Panc1 (cell line): ENCODE measurements around the gene LY6G5B. TPM values are rescaled to one million over a fixed set of nuclear protein-coding genes. Genes with fewer than 3 reads are reported as not detected.

Experiments
- ATAC-seq: fragments of 200-7000 bp; cut with Tn5 transposase; 2 replicates; pipeline ENCODE4 v1.9.1; 2020; ENCODE audit warnings: mild to moderate bottlenecking, moderate library complexity
- BruUV-seq: library from RNA; stranded (reverse); fragments of 400-500 nt; replicated peaks from 2 replicates; lab custom pipeline; 2021; lab: Mats Ljungman, UMichigan
- CTCF ChIA-PET: fragments of 300-600 bp; sonication (Branson Sonifier 250); formaldehyde crosslinking; loops from one replicate; lab custom pipeline; 2022; ENCODE audit warnings: antibody characterized with exemption; lab: Charles Lee
- POLR2A ChIA-PET: fragments of 300-600 bp; sonication (Branson Sonifier 250); formaldehyde crosslinking; loops from one replicate; lab custom pipeline; 2022; ENCODE audit warnings: antibody characterized with exemption; lab: Charles Lee
- DNase-seq: peaks from one replicate; pipeline ENCODE4 v3.0.0-alpha.2; 2010; ENCODE audit warnings: low read depth, low spot score
- H3K27ac ChIP-seq: 2 replicates; pipeline ENCODE4 v1.5.1; 2011; ENCODE audit warnings: mild to moderate bottlenecking, low read length, inconsistent platforms
- H3K27me3 ChIP-seq: fragments of 200-500 bp; sonication (Bioruptor generic); 2 replicates; pipeline ENCODE4 v1.6.0; 2014; ENCODE audit warnings: low read length, inconsistent platforms; ENCODE audit not compliant: control insufficient read depth, insufficient read depth
- H3K36me3 ChIP-seq: fragments of 200-500 bp; sonication (Bioruptor generic); 2 replicates; pipeline ENCODE4 v1.5.1; 2014; ENCODE audit warnings: inconsistent platforms, mild to moderate bottlenecking, low read length, moderate library complexity; ENCODE audit not compliant: control insufficient read depth, insufficient read depth
- H3K4me1 ChIP-seq: 2 replicates; pipeline ENCODE4 v1.5.1; 2011; ENCODE audit warnings: inconsistent platforms, mild to moderate bottlenecking, low read length, moderate library complexity; ENCODE audit not compliant: control insufficient read depth, insufficient read depth
- H3K4me3 ChIP-seq, 2 experiments: 2 replicates each; pipeline ENCODE4 v1.5.1; 2011 to 2012; ENCODE audit warnings: low read depth in 2 of 2, low read length in 2 of 2, mild to moderate bottlenecking in 2 of 2, inconsistent platforms in 1 of 2, moderate library complexity in 1 of 2
- H3K9me3 ChIP-seq: fragments of 200-500 bp; sonication (Bioruptor generic); 2 replicates; pipeline ENCODE4 v1.5.1; 2014; ENCODE audit warnings: low read depth, mild to moderate bottlenecking, inconsistent platforms, low read length, moderate library complexity; ENCODE audit not compliant: control insufficient read depth, insufficient read depth
- POLR2AphosphoS5 ChIP-seq: IDR thresholded peaks from 2 replicates; pipeline ENCODE4 v1.6.1; 2012; ENCODE audit warnings: mild to moderate bottlenecking, low read depth, low read length, moderate library complexity
- SIN3A ChIP-seq: IDR thresholded peaks from 2 replicates; pipeline ENCODE4 v1.6.1; 2012; ENCODE audit warnings: low read depth, mild to moderate bottlenecking, low read length, moderate library complexity, borderline replicate concordance; ENCODE audit not compliant: insufficient read depth
- TCF7L2 ChIP-seq: IDR thresholded peaks from 2 replicates; pipeline ENCODE4 v1.6.1; 2011; ENCODE audit warnings: mild to moderate bottlenecking, low read depth, low read length, inconsistent platforms
- in situ Hi-C: cut with HindIII; loops from 2 replicates; pipeline ENCODE4 v1.10.0; 2016; ENCODE audit warnings: low sequenced_read_pairs, low pct_unique_long_range_greater_than_20kb
- intact Hi-C: fragments of 100-400 bp; cut with micrococcal nuclease; formaldehyde crosslinking; loops from one replicate; pipeline ENCODE4 v1.10.0; 2022; ENCODE audit not compliant: unreplicated experiment
- total RNA-seq: library from RNA; stranded (reverse); gene quantifications from one replicate; pipeline ENCODE4 v1.2.1, GENCODE V29; 2021; ENCODE audit not compliant: unreplicated experiment
- TF ChIP-seq, protein P1 (sequence below): fragments of 450-650 bp; IDR thresholded peaks from 2 replicates; pipeline ENCODE4 v1.5.1; 2017; ENCODE audit warnings: mild to moderate bottlenecking
- TF ChIP-seq, protein P2 (sequence below), 2 experiments: IDR thresholded peaks; 2 replicates each; pipeline ENCODE4 v1.6.1; 2011 to 2012; ENCODE audit warnings: low read depth in 2 of 2, control low read depth in 1 of 2, low read length in 1 of 2, mild to moderate bottlenecking in 1 of 2, moderate library complexity in 1 of 2; ENCODE audit not compliant: insufficient read depth in 1 of 2

LY6G5B gene
- total RNA-seq, 1 experiment from 2014 or later: 21.2 TPM

DNA sequence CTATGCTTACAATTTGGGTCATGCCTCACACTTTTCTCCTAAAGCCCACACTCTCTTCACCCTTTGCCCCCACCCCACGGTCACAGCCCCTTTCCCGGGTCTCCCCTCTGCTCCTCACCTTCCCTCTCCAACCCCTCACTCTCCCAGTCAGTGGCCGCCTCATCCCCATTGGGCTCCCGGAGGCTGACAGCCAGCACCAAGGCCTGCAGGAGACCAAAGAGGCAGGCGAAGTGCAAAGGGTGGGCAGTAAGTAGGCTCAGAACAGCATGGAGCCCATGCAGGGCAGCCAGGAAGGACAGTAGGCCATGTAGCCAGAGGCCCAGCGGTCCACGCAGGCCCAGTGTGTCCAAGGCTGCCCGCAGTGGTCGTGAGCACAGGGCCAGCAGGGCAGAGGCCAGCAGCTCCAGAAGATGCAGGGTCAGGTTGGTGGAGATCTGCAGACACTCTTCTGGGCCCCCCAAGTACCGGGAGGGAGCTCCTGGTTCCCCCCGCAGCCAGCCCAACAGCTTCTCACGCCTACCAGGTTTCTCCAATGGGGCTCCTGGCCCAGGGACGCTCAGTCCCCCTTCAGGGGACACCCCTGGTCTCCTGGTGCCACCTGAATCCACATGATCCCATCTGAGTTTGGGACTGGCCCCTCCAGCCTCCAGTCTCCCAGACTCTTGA, 10.7 kb upstream of the LY6G5B start:
- BruUV-seq: no TSS peak
- DNase-seq (no peak), ATAC-seq (no peak)
- no peaks in the 10 kb centered on the region; the same call in 1 of the 2 replicates for H3K36me3 ChIP-seq
- H3K4me3 ChIP-seq: peak overlapping the region; percentile 99
- in situ Hi-C loops: no loop called here
- CTCF ChIA-PET: no interaction called here
- TF ChIP-seq TCF7L2: no peak
- TF ChIP-seq, protein P1, sequence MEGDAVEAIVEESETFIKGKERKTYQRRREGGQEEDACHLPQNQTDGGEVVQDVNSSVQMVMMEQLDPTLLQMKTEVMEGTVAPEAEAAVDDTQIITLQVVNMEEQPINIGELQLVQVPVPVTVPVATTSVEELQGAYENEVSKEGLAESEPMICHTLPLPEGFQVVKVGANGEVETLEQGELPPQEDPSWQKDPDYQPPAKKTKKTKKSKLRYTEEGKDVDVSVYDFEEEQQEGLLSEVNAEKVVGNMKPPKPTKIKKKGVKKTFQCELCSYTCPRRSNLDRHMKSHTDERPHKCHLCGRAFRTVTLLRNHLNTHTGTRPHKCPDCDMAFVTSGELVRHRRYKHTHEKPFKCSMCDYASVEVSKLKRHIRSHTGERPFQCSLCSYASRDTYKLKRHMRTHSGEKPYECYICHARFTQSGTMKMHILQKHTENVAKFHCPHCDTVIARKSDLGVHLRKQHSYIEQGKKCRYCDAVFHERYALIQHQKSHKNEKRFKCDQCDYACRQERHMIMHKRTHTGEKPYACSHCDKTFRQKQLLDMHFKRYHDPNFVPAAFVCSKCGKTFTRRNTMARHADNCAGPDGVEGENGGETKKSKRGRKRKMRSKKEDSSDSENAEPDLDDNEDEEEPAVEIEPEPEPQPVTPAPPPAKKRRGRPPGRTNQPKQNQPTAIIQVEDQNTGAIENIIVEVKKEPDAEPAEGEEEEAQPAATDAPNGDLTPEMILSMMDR: no peak
- TF ChIP-seq, protein P2, sequence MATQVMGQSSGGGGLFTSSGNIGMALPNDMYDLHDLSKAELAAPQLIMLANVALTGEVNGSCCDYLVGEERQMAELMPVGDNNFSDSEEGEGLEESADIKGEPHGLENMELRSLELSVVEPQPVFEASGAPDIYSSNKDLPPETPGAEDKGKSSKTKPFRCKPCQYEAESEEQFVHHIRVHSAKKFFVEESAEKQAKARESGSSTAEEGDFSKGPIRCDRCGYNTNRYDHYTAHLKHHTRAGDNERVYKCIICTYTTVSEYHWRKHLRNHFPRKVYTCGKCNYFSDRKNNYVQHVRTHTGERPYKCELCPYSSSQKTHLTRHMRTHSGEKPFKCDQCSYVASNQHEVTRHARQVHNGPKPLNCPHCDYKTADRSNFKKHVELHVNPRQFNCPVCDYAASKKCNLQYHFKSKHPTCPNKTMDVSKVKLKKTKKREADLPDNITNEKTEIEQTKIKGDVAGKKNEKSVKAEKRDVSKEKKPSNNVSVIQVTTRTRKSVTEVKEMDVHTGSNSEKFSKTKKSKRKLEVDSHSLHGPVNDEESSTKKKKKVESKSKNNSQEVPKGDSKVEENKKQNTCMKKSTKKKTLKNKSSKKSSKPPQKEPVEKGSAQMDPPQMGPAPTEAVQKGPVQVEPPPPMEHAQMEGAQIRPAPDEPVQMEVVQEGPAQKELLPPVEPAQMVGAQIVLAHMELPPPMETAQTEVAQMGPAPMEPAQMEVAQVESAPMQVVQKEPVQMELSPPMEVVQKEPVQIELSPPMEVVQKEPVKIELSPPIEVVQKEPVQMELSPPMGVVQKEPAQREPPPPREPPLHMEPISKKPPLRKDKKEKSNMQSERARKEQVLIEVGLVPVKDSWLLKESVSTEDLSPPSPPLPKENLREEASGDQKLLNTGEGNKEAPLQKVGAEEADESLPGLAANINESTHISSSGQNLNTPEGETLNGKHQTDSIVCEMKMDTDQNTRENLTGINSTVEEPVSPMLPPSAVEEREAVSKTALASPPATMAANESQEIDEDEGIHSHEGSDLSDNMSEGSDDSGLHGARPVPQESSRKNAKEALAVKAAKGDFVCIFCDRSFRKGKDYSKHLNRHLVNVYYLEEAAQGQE (IDR thresholded peaks at IDR 0.05; ENCODE audit: insufficient read depth in 1 of 2, low read depth in 2 of 2, low read length in 1 of 2): no peak
- no peak for TF ChIP-seq POLR2AphosphoS5
- no peak for TF ChIP-seq SIN3A
- peaks cover 28% of the 10 kb centered on the region for H3K4me1 ChIP-seq
- intact Hi-C loops: no loop called here
- POLR2A ChIA-PET: interaction anchor here (0.6 kb wide), 1 partner anchor 65 kb away, joined by 4 read pairs; no protein-coding TSS in a partner anchor
- no peaks in the 10 kb centered on the region for H3K9me3 ChIP-seq
- peak overlapping the region; percentile 98 for H3K27ac ChIP-seq
- H3K27me3 ChIP-seq: no peaks in the 10 kb centered on the region

DNA sequence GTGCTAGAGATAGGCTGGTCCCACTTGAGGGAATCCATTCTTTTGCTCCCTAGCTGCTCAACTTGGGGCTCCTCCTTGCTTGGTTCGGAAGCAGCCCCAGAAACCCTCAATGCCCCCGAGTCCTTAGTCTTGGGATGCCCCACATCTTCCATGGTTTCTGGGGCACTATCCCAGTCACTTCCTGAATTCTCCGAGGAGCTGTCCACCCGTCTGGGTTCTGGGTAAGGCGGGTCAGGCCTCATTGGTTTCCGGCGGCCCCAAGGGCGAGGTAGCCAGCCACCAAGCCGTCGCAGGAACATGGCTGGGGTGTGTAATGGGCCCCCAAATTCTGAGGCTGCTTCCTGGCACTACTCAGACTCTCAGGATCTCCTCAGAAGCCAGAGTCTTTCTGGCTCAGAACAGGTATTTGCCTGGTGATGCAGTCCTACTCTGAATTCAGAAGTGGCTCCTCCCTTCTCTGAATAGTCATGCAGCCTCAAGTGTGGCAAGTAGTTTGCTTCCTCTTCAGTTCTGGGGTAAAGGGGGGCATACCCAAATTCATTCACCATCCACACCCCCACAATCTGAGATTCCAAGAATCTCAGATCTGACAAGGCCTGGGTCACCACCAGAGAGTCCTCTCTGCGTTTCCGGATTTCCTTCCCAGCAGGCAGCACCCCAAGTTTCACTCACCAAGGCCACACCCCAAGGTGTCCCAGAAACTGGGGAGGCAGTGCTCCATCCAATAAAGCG, 10.0 kb upstream of the LY6G5B start:
- H3K27me3 ChIP-seq: no peaks in the 10 kb centered on the region
- CTCF ChIA-PET: no interaction called here
- H3K27ac ChIP-seq: peak overlapping the region; percentile 98
- DNase-seq (no peak), ATAC-seq (no peak)
- in situ Hi-C loops (no loop called here), intact Hi-C loops (no loop called here)
- BruUV-seq: no TSS peak
- H3K4me1 ChIP-seq: peaks cover 31% of the 10 kb centered on the region
- TF ChIP-seq, protein P2 (IDR thresholded peaks at IDR 0.05; ENCODE audit: insufficient read depth in 1 of 2, low read depth in 2 of 2, low read length in 1 of 2): peak; percentile 83
- no peak for TF ChIP-seq TCF7L2
- TF ChIP-seq, protein P1: no peak
- peak overlapping the region; percentile 99 for H3K4me3 ChIP-seq
- H3K36me3 ChIP-seq: no peaks in the 10 kb centered on the region; the same call in 1 of the 2 replicates
- POLR2A ChIA-PET: interaction anchor here (2.3 kb wide), 1 partner anchor 7 kb away, joined by 10 read pairs; the partner anchor contains the start of gene BAG6
- no peaks in the 10 kb centered on the region for H3K9me3 ChIP-seq
